NCI-H146 (cell line): Measurements from ENCODE around the gene TBC1D2.

Experiments used
- DNase-seq: peaks from one replicate; lab custom pipeline; 2025; lab: John Stamatoyannopoulos, UW

Gene TBC1D2

DNA sequence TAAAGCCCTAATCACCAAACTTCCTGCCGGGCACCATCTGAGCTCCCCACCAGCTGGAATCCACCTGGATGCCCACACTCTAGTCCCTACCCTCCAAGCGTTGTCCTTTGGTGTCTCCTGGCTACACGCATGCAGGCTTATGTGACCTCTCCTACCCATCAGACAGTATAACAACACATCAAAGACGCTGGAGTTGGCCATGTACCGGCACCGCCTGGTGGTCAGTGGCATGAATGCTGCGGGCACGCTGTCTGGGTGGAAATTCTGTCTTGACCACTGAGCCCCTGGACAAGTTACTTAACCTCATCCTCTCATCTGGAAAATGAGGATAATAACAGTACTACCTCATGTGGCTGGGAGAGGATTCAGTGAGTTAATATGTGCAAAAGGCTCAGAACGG, 39.6 kb downstream of the TBC1D2 start:
- peak; percentile 11 for DNase-seq

DNA sequence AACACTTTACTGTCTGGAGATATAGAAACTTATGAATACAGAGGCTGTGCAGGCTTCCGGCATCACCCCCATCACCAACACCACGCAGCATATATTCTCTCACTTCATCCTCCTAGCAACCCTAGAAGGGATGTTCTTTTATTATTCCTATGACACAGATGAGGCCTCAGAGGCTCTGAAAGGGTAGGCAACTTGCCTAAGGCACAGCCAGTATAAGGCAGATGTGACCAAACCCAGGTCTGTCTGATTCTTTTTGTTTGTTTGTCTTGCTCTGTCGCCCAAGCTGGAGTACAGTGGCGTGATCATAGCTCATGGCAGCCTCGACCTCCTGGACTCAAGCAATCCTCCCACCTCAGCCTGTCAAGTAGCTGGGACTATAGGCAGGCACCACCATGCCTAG, 40.2 kb downstream of the TBC1D2 start:
- no peak for DNase-seq

DNA sequence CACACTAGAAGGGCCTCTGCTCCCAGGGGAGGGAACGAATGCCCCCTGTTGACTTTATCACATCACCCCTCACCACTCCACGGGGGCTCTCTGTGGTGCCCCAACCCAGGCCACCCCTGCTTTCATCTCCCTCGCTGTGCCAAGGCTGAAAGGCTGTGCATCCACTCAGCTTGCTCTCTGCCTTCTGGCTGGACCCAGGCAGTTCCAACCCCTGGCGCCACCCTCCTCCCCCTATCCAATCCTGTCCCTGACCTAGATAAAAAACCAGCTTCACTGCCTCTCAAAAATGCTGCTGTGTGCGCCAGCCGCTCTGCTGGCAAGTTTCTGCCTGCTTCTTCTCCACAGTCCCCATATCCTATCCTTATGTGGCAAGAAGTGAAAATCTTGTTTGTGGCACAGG, 40.6 kb downstream of the TBC1D2 start:
- no peak for DNase-seq

DNA sequence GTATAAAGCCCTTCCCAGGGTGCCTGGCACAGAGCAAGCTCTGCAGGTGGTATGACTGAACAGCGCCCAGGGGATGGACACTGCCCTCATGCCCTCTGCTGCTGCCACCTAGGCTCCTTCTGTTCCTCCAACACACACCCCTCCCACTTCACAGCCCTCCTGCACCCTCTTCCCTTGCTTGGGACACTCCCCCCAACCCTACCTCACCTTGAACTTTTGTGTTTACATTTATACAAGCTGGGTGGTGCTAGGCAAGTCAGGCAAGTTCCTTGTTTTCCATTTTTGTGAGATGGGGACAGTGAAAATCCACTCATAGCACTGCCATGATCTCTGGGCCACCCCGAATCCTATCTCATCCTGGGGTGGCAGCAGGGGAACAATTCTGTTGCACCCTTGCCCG, 44.2 kb downstream of the TBC1D2 start:
- DNase-seq, result no peak

DNA sequence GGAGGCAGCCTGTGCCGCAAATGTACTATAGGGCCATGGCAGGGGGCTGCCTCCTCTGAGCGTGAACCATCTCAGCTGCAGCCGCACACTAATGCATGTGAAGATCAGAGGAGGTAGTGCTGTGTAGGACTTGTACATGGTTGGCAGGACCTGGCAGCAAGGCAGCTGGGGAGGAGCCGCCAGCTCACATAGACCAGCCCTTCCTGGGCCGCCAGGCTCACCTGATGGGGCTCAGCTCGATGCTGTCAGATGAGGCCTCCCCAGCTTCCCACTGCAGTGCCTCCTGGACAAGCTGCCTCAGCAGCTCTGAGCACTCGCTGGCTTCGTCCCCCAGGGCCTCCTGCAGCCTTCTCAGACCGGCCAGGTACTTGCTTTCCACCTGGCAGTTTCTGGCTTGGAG, 45.0 kb downstream of the TBC1D2 start:
- no peak for DNase-seq

DNA sequence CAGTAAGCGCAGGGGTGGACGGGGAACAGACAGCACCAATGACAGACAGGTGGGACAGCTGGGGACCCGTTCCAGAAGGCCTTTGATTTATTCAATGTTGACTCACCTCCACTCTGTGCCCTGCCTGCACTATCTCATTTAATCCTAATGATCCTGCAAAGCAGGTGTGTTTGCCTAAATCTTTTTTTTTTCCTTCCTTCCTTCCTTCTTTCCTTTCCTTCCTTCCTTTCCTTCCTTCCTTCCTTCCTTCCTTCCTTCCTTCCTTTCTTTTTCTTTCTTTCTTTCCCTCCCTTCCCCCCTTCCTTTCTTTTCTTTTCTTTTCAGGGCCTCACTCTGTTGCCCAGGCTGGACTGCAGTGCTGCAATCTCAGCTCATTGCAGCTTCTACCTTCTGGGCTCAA, 45.9 kb downstream of the TBC1D2 start:
- no peak for DNase-seq

DNA sequence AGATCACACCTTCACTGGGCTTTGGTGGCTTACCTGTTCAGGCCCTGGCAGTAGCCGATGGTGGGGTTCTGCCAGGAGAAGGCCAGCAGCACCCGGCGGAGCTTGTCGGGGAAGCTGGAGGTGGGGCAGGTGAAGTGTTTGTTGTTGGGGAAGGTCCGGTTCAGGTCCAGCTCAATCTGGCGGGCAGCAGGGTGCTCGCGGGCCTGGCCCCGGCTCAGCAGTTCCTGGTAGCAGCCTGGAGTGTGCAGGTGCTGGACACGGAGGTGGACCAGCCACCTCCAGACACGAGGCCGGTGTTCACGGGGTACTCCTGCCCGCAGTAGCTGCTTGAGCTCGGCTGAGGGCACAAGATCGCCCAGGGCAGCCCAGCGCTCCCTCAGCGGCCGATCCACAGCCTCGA, 46.8 kb downstream of the TBC1D2 start:
- DNase-seq, result no peak

DNA sequence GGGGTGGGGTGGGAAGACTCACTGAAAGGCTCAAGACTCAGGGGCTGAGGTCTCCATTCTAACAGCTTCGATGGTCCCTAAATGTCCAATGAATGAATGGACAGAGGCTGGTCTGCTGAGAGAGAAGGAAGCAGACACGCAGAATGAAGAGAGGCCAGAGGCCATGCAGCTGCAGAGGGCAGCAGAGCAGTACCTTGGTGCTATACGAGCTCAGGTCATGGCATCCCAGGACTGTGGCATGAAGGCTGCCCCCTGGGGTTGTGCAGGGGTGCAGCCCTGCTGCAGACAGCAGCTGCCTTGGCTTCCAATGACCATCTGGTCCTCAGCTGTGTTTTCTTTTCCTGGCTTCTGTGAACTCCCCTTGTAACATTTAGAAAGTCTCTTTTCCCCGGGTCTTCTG, 47.8 kb downstream of the TBC1D2 start:
- no peak for DNase-seq

DNA sequence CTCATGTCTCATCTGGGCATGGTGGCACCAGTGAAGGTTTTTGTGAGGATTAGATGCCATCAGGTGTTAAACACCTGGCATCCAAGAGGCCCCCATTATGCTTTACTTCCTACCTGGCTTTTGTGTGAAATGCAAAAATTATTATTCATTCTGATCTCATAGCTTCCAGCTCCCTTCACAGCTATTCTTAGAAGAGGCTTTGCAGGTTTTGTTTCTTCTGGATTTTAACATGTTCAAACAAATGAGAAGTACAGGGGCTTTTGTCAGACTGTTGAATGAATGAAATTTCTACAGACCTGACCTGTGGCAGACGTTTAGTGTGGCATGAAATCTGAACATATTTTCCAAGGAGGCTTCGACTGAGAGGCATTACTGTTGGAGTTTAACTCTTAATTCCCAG, 48.7 kb downstream of the TBC1D2 start:
- no peak for DNase-seq

DNA sequence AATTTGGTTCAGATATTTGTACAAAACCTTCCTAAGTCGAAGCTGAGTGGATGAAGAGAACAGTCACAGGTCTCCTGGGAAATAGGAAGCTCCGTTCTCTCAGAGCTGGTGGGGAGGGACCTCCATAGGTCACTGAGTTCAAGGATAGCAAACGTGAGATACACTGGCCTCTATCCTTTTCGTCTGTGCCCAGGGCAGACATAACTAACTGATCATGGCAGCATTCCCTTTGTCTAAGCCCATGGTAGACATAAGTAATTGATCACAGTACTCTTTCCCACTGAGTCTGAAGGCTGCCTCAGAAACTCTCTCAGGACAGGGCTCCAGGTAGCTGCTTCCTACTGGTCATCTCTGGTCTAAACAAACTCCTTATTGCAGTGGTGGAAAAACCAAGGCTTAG, 50.8 kb downstream of the TBC1D2 start:
- no peak for DNase-seq

DNA sequence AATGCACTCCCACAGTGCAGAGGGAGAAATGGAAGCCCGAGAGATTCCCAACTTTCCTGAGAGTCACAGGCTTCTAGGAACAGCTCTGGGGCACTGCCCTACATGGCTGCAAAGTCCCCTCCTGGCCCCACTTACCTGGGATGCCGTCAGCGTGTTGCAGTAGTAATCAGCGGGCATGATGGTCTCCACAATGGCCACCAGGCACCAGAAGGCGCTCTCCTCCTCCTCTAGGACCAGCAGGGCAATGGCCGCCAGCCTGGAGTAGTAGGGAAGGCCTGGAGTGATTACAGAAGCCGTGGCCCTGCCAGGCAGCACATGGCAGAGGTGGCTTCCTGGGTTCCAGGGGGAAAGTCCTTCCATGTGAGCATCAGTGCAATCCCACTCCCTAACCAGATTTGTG, 52.3 kb downstream of the TBC1D2 start:
- DNase-seq, result no peak

DNA sequence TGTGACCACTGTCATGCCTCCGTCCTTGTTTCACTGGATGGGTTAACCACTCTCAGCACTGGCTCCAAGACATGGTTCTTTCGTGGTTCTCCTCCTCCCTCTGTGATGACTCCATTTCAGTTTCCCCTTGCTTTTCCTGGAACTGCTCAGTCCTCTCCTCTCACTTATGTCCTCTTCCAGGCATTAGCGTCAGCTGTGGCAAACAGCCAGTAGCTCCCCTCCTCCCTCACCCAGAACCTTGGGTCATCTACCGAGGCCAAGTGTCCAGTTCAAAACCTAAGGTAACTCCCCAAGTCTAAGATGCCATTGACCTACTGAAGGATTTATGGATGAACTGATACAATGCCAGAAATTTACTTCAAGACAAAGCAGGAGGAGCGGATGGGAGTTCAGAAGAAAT, 53.2 kb downstream of the TBC1D2 start:
- no peak for DNase-seq

DNA sequence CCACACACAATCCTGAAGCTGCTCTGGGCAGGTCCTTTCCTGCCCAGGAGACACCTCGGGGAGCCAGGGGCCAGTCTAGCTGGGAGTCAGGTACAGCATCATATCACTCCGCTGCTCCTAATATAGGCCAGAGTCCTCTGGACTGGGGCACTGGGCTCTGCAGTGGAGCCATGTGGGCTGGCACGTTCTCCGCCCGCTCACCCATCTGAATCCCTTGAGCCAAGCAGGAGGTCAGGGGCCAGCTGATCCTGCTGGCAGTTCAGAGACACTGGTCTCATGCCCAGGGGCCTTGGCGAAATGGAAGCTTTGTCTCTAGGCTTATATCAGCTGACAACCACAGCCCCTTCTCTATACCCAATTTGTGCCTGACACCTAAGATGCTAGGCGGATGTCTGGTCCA, 53.7 kb downstream of the TBC1D2 start:
- DNase-seq, result no peak

DNA sequence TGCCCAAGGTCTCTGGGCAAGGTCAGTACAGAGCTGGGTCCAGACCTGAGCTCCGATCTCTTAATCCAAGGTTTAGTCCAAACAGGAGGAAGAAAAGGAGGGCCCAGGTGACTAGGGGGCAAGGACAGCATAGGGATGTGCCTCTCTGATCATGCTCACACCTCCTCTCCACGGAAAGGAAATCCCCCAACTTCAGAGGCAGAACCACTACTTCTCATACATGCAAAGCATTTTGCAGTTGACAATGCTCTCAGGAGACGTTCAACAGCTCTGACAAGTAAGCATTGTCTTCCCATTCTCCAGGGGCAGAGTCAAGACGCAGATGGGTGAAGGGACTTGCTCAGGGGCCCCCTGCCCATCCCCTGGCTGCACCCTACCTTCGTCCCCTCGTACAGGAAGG, 54.3 kb downstream of the TBC1D2 start:
- DNase-seq, result no peak

DNA sequence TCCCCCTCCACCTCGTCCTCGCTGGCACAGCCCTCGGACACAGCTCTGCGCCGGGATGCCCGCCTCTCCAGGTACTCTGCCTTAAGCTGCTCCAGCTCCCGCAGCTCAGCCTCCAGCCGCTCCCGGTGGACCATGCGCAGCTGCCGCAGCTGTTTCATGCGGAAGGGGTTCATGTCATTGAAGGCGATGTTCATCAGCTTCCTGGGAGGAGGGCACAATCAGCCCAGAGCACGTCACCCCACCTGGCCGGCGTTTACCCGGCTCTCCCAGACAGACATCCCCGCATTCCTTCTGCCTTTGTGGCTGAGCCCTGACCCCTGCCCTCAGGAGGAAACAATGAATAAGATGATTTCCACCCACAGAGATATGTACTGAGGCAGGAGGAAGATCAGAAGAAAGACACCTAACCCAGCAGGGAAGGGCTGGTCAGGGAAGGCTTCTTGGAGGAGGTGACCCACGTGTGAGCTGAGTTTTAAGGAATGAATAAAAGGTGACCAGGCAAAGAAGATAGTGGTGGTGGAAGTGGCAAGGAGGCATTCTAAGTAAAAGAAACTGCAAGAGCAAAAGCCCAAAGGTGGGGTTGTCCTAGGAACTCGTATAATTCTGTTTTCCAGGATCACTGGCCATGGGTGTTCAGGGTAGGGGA, 55.9 kb downstream of the TBC1D2 start:
- no peak for DNase-seq

DNA sequence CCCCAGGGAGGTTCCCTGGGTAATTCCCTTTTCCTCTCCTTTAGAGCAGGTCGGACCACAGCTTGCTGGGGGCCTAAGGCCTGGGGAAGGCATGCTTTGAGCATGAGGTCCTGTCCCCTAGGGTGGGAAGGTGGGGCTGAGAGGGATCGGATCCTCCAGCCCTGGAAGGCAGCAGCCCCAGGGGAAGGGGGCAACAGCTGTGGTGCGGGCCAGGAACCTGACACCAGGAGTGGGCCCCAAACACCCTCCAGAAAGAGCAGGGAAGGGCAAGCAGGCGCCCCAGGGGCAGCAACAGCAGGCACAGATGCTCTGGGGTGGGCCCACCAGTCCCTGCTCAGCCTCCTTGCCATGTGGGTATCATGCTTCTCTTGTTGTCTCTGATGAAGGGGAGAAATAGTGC, 59.8 kb downstream of the TBC1D2 start:
- DNase-seq, result no peak

DNA sequence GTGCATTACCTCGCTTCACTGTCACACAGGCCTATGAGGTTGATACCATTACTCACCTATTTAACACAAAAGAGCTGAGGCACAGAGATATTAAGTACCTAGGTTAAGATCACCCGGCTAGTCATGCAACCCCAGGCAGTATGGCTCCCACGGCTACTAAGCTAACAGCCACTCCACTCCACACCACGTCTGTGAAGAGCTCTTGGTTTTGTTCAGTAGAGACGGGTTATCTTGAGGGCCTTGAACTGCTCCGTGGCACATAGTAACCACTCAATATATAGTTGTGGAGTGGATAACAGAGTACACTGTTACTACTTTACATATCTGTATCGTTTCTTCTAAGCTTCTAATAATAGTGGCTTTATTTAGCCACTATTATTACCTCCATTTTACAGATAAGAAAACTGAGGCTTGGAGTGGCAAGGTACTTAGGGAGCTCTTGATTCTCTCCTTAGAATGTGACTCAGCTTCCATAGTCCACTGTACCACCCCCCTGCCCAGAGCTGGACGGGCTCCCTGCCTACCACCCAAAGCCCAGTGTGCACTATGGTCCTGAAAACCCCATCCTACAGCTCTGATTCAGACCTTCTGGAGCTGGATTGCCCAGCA, 62.0 kb downstream of the TBC1D2 start:
- DNase-seq, result no peak

DNA sequence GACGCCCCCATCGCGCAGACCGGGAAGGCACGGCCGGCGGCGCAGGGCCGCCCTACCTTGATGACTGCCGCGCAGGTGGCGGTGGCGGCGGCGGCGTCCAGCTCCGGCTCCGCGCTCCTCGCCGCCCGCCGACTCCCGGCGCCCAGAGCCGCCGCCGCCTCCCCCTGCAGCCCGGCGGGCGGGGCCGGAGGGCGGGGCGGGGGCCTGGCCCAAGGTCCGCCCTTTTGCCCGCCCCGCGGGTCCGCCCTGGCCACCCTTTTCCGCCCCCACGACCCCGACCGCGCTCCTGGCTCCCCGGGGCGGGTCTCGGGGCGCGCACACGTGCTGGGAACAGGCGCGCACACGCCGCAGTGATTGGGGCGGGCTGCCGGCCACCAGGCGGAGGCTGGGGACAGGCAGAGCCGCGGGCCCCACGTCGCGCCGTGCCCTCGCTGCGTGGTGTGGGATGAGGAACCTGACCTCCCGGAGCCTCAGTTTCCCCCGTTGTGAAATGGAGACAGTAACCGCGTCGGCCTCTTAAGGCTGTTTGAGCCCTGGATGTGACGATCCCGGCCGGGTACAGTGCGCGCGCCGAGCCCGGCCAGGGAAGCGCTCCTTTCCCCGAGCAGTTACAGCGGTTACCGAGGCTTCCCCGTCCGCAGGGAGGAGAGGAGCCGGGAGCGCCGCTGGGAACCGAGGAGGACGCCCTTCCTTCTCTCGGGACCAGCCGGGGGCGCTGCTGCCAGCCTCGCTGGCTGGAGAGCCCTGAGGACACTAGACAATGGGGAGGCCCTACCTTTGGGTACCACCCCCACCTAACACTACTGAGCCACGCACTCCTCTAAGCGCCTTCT, 62.7 kb downstream of the TBC1D2 start, which contains the start of gene CORO2A:
Gene CORO2A (minus strand): TSS at position 135 of the 833 bp plus-strand sequence. CDS start 34,977 bp downstream, outside the sequence.
- peak; percentile 68 for DNase-seq

DNA sequence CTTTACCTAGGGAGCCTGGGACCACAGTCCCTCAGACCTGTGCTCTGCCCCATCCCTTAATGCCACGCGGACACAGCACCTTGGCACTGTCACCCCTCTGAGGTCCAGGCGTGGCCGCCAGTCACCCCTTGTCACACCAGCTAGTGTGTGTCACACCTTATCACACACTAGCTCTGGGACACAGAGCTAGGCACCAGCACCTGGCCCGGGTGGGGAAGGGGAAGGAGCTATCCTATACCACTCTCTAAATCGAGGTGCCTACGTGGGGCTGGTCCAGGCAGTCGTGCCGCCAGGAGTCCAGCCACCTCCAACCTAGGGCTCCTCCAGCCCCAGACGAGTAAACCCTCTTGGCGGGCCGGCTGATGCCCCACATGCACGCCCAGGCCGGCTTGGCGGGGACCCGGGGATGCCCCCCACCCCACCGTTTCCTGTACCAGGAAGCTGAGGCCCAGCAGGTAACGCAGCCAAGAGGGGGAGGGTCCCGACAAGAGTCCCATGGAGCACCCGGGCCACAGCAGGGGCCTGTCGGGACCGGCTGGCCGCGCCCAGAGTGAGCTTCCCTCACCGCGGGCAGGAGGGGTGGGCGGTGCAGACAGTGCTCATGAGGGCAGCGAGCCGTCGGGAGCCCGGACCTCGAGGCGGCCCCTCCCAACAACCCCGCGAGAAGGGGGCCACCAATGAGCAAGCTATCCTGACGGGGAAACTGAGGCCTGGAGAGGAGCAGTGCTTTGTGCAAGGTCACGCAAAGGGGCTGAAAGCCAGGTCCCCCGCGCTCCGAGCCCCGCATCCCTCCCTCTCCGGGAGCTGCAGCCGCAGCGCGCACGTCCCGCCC, 63.6 kb downstream of the TBC1D2 start:
- DNase-seq, result peak; percentile 11

DNA sequence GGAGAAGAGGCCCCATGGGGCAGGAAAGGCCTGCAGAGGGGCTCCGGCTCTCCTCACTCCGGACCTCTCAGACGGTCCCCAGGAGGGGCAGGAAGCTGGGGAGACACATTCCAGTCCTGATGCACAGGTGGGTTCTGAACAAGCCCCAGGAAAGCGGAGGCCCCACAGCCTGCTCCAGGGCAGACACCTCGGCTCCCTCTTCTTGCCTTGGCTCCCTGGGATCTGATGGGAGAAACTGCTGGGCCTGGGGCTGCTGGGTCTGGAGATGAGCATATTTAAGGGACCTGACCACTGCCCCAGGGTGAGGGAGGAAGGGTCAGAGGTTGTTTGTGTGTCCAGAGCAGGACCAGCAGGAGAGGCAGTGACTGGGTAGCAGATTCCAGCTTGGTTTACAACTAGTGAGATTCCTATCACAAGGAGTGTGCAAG, 64.3 kb downstream of the TBC1D2 start:
- no peak for DNase-seq

DNA sequence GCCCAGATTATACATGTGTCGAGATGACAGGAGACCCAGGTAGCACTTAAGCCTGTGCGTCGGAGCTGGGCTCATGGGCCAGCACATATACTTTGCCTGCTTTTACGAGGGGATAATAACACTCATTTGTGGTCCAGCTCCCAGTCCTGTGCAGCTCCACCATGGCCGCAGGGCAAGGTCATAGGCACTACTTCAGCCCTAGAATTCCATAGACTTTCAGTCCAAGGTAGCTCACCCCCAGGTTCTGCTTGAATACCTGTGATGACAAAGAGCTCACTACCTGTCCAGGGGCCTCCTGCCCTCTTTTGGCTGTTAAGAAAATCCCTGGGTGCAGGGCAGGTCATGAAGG, 64.7 kb downstream of the TBC1D2 start:
- no peak for DNase-seq

DNA sequence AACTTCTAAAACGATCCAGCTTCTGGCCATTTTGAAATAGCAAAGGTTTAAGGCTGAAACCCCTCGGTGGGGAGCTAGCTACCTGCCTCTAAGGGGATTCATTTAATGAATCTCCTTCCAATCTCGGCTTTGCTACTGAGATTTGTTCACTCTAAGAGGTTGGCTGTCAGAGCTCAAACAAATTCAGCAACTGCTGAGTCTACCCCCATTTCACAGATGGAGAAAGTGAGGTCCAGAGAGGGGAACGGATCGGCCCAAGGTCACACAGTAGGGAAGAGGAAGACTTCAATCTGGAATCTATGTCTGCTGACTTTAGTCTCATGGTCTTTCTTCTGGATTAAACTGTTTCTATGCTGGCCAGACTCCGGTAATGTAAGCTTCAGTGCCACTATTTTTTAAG, 66.0 kb downstream of the TBC1D2 start:
- DNase-seq, result no peak
